Measurements from ENCODE around the gene RCSD1. TPM values are rescaled to one million over a fixed set of nuclear protein-coding genes. Genes with fewer than 3 reads are reported as not detected.

Gene RCSD1
- total and polyA plus RNA-seq, 12 donors: 9.0 to 50.2 (median 37.4) TPM

DNA sequence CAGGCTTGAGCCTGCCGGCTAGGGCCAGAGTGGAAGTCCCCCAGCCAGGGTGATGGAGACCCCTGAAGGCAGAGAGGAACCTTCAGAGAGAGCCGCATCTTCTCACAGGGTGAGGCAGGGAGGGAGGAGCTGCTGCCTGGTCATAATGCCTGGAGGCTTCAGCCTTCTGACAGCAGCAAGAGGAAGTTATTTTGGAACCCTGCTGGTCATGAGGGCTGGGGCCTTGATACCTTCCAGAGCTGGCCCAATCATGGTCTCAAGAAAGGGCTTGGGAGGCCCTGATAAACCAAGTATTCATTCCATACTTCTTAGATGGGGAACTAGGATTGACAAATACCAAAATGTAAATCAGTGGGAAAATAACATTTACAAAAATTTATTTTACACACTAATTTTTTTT lies 65.1 kb downstream of the RCSD1 start:
- H3K27ac ChIP-seq: peak overlapping the region in 1 of 10 donors; percentile 5
- no peaks in the 10 kb centered on the region for H3K27me3 ChIP-seq
- ATAC-seq (no peak), DNase-seq (no peak)
- H3K36me3 ChIP-seq: peaks cover 0 to 100% (median 35%) of the 10 kb centered on the region in 9 donors
- H3K9me3 ChIP-seq: no peaks in the 10 kb centered on the region
- H3K4me3 ChIP-seq: no peak overlapping the region
- WGBS, 2 donors: 74% methylated on average over 2 of the region's 2 CpGs
- peaks cover 5 to 44% (median 23%) of the 10 kb centered on the region in 9 donors for H3K4me1 ChIP-seq
- TF ChIP-seq, protein P1, sequence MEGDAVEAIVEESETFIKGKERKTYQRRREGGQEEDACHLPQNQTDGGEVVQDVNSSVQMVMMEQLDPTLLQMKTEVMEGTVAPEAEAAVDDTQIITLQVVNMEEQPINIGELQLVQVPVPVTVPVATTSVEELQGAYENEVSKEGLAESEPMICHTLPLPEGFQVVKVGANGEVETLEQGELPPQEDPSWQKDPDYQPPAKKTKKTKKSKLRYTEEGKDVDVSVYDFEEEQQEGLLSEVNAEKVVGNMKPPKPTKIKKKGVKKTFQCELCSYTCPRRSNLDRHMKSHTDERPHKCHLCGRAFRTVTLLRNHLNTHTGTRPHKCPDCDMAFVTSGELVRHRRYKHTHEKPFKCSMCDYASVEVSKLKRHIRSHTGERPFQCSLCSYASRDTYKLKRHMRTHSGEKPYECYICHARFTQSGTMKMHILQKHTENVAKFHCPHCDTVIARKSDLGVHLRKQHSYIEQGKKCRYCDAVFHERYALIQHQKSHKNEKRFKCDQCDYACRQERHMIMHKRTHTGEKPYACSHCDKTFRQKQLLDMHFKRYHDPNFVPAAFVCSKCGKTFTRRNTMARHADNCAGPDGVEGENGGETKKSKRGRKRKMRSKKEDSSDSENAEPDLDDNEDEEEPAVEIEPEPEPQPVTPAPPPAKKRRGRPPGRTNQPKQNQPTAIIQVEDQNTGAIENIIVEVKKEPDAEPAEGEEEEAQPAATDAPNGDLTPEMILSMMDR (IDR thresholded peaks at IDR 0.05): no peak
- intact Hi-C loops (cut with DNase I): no loop called here

DNA sequence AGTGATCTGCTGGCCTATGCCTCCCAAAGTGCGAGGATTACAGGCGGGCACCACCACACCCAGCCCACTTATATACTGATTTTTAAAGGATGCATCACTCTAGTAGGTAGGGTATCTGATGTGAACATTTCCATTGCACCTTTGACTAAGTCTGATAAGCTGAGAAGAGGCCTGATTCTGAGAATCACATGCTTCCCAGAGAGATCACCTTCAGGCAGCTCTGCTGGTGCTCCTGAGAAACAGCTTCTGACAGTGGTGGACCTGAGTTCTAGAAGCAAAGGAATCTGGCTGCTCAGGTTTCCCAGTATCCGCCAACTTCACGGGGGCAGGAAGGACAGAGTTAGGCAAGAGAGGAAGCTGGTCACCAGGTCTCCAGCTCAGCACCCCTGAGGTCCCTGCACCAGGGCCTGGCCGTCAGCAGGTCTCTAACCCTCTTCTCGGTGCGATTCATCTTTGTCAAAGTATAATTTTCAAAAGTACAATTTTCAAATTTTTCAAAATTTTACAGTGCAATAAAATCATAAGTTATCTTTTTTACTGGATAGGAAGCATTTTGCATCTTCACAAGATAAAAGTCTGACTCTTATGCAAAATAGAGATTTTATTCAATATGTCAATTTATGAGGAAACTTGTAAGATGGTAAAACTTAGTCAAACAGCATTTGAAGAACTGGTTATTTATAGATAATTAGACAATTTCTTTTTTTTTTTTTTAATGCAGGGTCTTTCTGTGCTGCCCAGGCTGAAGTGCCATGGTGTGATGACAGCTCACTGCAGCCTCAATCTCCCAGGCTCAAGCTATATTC lies 65.9 kb downstream of the RCSD1 start:
- ATAC-seq (no peak), DNase-seq (no peak)
- Histone ChIP-seq H3K27ac (peak overlapping the region in 2 of 10 donors; percentile 5 to 21), H3K9me3 (no peaks in the 10 kb centered on the region), H3K27me3 (no peaks in the 10 kb centered on the region), H3K4me3 (no peak overlapping the region), H3K4me1 (peaks cover 5 to 44% (median 23%) of the 10 kb centered on the region in 9 donors), H3K36me3 (peaks cover 0 to 100% (median 27%) of the 10 kb centered on the region in 9 donors)
- TF ChIP-seq, protein P1 (IDR thresholded peaks at IDR 0.05): no peak
- intact Hi-C loops (cut with DNase I): no loop called here
- 88 to 91% methylated on average over 7 of the region's 7 CpGs for WGBS, 2 donors

DNA sequence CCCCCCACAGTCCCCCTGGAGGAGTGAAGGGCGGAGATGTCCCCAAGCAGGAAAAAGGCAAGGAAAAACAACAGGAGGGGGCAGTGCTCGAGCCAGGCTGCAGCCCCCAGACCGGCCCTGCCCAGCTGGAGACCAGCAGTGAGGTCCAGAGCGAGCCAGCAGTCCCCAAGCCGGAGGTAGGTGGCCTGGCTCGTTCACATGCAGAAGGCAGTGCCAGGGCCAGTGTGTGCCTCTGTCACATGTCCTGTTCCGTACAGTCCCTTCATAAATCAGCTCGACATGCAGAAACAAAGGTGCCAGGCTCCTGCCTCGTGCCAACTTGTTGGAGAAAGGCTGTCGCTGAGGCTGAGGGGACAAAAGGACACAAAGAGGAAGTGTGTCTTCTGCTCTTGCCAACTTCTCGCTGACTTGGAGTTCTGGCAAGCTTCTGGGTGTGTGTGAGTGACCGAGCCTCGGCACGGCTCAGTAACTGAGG lies 67.7 kb downstream of the RCSD1 start:
- Histone ChIP-seq H3K9me3 (no peaks in the 10 kb centered on the region), H3K36me3 (peaks cover 0 to 100% (median 27%) of the 10 kb centered on the region in 9 donors), H3K4me1 (peaks cover 5 to 49% (median 22%) of the 10 kb centered on the region in 9 donors), H3K4me3 (no peak overlapping the region), H3K27me3 (no peaks in the 10 kb centered on the region), H3K27ac (peak overlapping the region; percentile 6 to 82 (median 66))
- TF ChIP-seq, protein P1 (IDR thresholded peaks at IDR 0.05): no peak
- intact Hi-C loops (cut with DNase I): no loop called here
- ATAC-seq (peak; percentile 85 to 97 (median 93)), DNase-seq (peak; percentile 74 to 80)
- 22 to 30% methylated on average over 14 of the region's 14 CpGs for WGBS, 2 donors

DNA sequence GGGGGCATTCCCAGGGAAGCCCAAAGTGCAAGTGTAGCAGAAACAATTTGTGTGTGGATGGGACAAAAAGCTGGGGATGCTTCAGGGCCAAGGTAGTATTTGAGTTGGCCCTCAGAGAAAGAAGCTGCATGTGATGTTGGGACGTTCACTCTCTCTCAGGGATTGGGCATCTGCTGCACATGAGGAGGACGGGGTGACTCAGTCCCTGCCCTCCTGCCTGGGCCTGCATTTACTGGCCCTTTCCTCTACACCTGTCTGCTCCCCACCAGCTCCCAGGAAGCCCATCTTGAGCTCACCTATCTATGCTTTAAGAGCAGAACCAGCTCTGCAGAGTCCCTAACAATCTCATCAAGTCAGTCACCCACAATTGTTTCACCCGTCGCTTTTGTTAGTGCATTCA lies 68.3 kb downstream of the RCSD1 start:
- TF ChIP-seq, protein P1 (IDR thresholded peaks at IDR 0.05): no peak
- Histone ChIP-seq H3K27ac (peak overlapping the region in 8 of 10 donors; percentile 54 to 81 (median 66)), H3K9me3 (no peaks in the 10 kb centered on the region), H3K4me3 (no peak overlapping the region), H3K36me3 (peaks cover 0 to 100% (median 29%) of the 10 kb centered on the region in 9 donors), H3K4me1 (peaks cover 5 to 45% (median 22%) of the 10 kb centered on the region in 9 donors), H3K27me3 (no peaks in the 10 kb centered on the region)
- intact Hi-C loops (cut with DNase I): no loop called here
- peak in 2 of 8 donors; percentile 13 to 16 for ATAC-seq
- no peak for DNase-seq
- 82 to 87% methylated on average over 4 of the region's 4 CpGs for WGBS, 2 donors
